HG02973 (cell line): Measurements from ENCODE around the gene TMEM107.

Experiments
- ATAC-seq: cut with Tn5 transposase; IDR thresholded peaks from one replicate; pipeline ENCODE4 v1.9.1; 2021; ENCODE audit warnings: moderate library complexity; ENCODE audit not compliant: unreplicated experiment

Gene TMEM107

DNA sequence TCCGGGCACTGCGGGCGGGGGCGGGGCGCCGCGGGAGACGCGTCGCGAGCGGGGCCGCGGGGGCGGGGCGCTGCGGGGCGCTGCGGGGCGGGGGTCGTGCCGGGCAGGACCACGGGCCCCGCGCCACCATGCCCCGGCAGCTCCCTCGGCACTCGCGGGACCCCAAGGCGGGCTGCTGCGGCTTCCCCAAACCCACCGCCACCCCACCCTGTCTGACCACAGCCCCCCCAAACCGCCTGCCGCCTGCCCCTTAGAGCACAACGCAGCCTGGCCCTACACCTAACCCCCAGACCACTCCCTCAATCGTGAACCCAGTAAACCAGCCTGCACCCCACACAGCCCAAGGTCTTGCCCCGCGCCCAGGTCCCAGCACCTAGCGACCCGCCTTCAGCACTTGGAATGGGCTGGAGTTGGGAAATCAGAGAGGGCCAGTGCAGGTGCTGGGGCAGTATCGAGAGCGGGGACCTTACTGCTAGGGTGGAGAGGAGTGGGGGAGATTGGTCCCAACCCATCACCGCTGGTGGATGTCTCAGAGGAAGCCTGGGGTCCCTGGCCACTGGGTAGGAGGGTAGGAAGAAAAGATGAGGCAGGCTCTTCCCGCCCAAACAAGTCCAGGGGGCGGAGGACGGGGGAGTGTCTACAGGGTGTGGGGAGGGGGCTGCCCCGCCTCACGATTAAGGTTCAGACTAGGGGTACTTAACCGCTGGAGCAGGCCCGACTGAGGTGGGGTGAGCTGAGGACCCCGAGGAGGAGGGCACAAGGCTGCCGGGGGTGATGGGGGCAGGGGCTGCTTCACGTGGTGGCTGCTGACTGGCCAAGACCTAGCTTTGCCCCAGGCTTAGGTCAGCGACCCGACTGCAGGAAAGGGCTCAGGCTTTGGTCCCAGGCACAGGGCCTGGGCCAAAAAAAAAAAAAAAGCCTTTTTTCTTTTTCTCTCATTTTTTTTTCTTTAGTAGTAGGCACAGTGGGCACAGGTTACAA, 12.9 kb downstream of the TMEM107 start:
- no peak for ATAC-seq

DNA sequence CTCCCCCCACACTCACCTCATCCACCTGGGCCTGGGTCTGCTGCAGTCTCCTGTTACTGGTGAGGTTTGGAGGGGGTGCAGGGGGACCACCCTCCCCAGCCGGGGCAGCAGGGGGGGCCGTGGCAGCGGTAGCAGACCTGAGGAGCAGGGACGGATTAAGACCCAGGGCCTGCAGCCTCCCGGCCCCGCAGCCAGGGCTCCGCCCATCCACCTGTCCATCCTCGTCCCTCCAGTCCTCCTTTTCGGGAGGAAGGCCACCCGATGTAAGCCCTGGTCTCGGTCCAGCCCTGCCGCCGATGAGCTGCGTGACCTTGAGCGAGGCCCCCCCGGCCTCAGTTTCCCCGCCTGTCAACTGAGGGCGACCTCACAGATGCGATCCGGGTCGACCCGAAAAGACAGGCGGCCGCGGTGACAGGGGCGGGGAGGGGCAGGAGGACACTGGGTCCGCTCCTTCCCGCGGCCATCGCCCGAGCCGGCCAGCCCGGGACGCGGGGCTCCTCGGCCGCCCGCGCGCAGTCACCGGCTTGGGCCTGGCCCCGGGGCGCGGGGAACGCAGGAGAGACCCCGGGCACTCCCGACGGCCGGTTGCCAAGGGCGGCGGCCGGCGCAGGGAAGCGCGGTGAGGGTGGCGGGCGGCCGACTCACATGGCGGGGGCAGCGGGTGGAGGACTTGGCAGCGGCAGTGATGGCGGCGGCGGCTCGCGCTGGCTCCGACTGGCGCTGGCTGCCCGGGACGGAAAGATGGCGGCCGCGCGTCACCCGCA, 13.8 kb downstream of the TMEM107 start, which contains the start of gene VAMP2:
Gene VAMP2, minus strand, starts transcription at position 716 of the 764 bp plus-strand sequence. Its CDS starts 69 bp downstream, at position 647.
- no peak for ATAC-seq

DNA sequence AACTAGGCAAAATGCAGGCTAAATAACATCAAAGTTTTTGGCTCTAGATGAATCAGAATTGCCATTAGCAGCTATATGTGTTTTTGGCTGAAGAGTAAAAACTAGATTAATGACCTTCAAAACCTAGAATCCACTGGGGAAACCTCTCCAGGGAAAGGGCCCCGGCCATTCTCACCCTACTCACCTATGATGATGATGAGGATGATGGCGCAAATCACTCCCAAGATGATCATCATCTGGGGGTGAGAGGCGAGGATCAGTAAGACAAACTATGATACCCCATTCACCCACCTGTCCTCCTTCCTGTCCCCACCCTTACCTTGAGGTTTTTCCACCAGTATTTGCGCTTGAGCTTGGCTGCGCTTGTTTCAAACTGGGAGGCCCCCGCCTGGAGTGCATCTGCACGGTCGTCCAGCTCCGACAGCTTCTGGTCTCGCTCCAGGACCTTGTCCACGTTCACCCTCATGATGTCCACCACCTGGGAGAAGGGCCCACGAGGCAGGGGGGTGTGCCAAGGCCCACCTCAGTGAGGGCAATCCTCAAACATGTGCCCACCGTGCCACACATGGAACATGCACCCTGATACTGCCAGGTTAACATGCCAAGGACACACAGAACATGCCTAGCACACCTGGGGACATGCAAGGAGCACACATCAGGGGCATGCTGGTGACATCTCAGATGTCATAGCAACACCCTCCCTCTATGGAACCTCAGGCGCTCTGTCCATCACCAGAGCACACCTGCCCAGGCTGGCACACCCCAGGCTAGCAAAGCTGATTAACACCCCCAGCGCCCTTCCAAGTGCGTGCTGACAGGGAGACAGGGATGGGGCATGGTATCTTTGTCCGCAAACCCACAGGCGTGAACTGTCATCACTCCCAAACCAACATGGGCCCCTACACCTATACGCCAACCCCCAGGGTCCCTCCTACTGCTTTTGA, 14.6 kb downstream of the TMEM107 start:
- ATAC-seq = no peak

DNA sequence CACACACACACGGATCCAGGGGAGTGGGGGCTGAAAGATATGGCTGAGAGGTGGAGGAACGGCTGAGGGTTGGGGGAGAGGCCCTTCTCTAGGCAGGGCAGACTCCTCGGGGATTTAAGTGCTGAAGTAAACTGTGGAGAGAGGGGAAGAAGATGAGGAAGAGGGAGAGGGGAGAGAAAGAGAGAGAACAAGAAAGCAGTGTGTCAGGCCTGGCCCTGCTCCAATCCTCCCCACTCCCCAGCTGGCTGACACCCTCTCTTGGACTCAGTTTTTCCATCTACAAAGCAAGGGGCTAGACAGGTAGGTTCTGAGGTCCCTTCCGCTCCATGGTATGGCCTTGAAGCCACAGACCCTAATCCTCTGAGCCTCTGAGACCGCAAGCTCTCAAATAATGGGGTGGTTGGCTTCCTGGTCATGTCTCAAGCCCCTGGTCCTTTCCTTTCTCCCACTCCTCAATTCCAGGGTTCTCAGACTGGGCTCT, 15.4 kb downstream of the TMEM107 start:
- no peak for ATAC-seq

DNA sequence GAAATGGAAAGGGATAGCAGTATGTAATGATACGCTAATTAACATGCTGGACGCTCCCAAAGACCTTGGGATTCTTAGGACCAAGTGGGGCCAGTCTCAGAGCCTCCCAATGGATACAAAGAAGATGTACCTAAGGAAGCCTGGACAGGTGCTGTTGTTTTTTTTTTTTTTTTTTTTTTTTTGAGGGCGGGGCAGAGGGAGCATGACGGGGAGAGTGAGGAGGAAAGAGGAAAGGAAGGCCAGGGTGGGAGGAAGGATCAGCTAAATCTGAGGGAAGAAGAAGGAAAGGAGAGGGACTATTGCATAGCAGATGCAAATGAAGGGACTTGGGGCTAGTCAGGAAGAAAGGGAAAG, 16.0 kb downstream of the TMEM107 start:
- no peak for ATAC-seq

DNA sequence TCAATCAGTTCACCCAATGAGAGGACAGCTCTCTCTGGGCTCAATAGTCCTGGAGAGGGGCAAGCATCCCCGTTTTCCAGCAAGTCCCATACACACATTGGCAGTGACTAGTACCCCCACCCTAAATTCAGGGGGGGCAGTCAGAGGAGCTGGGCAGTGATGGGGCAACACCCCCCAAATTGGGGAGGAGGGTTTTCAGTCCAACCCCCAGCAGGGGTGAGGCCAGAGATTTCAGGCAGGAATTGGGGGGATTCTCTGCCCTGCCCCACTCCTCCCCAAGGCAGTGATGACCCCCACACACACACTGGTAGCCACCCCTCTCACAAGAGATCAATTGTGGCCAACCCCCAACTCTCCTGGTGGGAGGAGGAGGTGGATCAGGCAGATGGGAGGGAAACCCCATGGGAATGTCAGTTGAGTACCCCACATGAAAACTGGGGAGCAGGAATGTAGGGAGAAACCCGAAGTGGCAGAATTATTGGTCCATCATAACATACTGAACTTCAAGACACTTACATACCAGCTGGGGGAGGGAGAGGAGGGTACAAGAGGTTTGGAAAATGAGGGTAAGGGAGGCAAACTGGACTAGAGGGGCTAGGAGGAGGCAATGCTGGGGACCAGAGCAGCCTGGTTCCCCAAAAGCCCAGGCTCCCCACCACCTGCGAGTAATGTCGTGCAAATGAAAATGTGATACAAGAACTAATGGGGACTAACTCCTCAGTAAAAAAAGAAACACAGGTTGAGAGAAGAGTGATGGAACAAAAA, 16.5 kb downstream of the TMEM107 start:
- no peak for ATAC-seq

DNA sequence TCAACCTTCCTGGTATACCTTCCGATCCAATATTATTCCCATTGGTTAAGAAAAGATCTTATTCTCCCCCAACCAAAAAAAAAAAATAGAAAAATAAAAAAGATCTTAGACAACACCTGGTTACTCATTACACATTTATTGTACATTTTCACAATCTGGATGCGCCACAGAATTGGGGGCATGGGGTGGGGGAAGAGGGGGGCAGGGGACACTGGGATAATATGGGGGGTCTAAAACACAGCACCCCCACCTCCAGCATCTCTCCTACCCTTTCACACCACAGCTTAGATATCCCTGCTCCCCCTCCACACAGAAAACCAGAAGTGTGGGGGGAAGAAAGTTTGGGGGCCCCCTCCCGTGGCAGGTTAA, 17.2 kb downstream of the TMEM107 start:
- ATAC-seq = no peak

DNA sequence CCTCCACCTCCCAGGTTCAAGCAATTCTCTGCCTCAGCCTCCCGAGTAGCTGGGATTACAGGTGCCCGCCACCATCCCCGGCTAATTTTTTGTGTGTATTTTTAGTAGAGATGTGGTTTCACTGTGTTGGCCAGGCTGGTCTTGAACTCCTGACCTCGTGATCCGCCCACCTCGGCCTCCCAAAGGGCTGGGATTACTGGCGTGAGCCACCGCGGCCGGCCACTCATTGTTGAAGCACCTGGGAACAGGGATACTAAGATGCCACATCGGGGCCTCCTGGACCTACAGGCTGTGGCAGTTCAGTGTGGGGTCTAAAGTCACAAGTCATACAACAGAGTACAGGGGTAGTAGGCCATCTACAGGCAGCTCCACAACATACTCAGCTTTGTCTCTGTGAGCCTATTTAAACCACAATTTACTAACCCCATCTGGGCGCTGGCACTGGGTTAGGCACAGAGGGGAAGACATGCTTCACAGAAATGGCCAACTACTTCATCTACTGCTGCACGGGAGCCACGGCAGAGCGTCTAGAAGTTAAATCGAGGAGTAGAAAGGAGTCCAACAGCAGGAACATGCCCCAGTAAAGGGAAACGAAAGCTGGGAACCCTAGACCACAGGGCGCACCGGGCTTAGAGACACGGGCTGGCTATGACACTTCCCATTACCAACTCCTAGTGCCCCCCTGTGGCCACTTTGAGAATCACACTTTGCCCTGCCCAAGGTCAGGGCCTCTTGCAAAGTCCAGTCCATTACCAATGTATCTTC, 17.7 kb downstream of the TMEM107 start:
- no peak for ATAC-seq

DNA sequence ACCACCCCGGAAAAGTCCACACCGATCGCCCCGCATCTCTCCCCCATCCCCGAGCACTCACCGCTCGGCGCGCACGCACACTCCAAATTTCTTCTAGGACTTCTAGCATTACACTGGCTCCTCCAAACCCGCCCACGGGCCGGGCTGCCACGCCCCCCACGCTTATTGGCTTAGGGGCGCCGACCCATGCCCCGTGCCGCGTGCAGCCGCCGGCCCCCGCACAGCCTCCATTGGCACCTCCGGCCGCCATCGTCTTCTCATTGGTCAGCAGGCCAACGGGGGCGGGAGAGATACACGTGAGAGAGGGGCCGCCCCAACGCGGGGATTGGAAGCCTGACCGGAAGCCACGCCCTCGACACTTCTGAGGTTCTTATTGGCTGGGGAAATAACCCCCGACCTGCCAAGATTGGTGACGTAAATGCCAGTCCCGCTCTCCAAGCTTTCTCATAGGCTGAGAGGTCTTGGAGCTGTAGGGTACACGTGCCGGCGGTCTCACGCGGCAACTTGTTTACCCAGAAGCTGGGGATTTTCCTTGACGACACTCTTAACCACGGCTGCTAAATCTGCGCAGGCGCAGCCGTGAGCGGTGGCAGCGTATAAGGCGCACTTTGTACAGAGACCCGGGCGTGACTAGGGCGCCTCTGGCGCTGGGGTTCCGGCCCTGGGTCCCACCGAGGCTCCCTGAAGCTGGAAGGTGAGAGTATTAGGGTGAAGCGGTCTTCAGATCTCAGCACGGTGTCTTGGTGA, 19.8 kb downstream of the TMEM107 start:
- peak; percentile 63 for ATAC-seq

DNA sequence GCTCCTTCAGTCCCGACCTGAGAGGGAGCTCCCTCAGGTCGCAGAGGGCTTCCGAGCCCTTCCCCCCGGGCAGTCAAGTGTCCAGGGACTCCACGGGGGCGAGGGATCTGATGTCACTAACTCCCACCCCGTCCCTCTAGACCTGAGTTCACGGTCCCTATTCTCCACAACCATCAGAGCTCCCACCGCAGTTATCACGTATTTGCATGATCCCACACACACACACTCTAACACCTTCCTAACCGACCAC, 20.3 kb downstream of the TMEM107 start:
- no peak for ATAC-seq

DNA sequence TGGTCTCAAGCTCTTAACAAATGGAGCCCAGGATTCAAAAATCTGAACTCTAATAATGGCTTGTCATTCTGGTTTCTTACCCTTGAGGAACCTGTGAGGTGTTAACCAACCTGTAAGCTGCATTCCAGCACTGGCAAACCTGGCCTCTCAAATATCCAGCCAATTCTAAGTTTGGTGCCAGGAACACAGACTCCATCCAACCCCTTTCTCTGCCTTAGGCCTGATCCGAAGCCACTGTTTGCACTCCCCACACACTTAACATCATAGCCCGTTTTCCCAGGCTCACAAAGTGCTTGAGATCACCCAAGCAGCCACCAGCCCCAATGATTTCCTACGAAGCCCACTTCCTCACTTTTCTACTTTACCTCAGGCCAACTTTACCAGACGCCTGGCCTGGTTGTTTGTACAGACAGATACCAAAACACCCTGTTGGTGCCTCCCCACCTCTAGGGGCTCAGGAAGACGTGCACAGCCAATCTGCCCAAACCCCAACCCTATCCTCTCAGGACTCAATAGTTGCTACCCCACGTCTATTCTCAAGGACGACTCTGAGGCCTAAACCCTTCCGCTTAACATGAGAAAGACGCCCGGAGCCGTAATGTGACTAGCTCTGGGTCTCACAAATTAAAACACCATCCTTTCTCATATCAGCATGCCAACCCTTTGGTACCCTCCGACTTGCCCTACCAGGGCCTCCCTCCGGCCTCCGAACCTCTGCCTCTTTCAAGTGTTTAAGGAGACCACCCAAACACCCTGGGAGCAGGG, 20.8 kb downstream of the TMEM107 start:
- ATAC-seq = no peak

DNA sequence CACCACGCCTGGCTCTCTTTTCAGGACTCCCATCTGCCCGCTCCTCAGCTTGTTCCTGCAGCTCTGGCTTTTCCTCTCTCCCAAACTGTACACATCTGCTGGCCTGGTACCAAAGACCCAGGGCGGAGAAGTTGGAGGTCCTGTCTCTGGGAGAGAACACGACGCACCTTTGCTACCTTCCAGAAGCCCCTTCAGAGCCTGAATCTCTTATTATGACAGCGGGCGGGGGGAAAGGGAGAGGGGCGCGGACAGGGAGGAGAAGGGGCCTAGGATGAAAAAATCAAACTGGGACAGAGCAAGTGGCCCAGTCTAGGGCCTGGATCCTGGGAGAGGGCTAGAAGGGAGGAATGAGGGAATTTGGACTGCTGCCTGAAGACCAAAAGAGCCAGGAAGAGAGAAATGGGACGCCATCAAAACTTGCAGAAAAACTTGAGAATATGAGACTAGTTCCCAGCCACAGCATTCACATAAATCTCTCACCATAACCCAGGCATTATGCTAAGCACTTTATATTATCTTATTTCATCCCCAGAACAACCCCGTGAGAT, 21.5 kb downstream of the TMEM107 start:
- ATAC-seq = no peak

DNA sequence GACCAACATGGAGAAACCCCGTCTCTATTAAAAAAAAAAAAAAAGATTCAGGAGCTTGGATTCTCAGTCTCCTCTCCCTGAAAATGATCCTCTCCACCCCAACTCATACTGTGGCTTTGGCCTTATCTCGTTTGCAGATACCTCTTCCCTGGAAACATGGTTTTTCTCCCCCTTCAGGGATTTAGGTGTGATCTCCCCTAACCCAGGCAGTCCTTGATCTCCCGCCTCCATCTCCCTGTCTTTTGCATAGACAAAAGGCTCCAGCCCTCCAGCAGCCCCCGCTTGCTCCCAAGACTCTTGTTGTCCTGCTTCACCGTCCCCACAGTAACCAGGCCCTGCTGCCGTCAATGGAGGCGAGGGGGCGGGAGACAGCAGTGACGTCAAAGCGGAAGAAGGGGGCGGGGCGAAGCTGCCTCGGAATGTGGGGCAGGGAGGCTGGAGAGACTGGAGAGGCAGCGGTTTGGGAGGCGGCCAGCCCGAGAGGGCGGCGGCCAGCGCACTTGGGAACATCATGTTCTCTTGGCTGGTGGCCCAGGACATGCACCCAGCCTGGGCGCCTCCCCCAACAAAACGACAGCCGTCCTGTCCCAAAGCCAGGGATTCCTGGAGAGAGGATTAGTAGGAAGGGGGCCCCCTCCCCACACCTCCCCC, 22.1 kb downstream of the TMEM107 start:
- ATAC-seq = no peak

DNA sequence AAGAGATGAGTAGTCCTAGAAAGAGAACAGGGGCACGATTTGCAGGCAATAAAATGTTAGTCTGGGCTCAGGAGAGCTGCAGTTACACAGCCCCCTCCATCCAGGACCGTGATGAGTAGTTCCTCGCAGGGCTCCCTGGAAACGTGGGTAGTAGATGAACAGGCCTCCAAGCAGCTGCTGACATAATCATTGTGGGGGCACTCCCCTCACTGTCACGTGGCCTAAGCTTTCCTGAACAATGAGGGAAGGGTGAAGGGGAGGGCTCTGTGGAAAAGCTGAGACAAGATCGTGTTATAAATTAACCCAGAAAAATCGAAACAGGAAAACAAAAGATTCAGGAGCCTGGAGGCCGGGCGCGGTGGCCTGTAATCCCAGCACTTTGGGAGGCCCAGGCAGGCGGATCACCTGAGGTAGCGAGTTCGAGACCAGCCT, 22.6 kb downstream of the TMEM107 start:
- no peak for ATAC-seq

DNA sequence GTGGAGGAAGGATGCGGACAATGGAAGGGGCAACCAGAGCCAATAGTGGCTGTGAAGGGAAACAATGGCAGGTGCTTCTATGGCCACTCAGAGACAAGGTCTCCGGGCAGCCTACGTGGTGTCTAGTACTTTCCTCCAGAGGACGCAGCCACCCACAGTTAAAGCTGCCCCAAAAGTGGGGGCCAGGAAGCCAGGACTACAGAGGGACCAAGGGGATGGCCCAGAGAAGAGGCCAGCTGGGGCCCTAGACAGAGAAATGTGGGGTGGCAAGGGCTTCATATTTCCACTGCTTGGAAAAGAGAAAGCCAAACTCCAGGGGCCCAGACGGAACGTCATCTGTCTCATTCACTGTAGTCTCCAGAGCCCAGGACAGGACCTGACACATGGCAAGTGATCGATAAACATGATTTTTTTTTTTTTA, 23.1 kb downstream of the TMEM107 start:
- ATAC-seq = no peak

DNA sequence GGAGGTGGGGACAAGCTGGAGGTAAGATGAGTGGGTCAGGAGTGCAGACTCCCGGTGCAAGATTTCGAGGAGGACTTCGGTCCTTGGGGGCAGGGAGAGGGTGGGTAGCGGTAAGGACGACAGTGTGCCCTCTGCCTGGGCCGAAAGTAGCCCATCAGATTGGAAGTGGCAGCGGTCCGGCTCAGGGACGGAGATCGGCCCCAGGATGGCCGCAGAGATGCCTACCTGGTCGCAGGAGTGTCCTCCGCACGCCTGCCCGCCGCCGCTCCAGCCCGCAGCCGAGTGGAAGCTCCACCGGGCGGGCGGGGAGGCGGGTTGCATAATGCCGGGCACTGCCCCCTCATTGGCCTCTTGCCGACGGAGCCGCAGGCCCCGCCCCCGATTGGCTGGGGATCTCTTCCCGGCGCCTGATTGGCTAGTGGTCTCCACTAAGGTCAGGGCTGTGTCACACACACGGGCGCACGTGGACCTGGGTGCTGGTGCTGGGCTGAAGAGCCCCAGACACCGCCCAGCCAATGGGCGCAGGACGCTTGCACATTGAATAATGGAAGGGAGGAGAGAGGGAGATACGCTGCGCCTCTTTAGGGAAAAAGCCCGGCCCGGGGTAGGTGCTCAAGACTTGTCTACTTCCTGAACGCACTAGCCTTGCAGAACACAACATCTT, 23.9 kb downstream of the TMEM107 start, which contains the start of gene PER1:
Gene PER1, minus strand, starts transcription at position 293 of the 664 bp plus-strand sequence. CDS start 1,698 bp downstream, outside the sequence.
- ATAC-seq = no peak
